Trophoblast cell (in vitro differentiated cells and primary cell): ENCODE data around the gene CD177.

Experiments
- DNase-seq, 2 donors: peaks; one replicate each; pipeline ENCODE4 v3.0.0-alpha.2; 2016
- H2AFZ ChIP-seq: 2 replicates; pipeline ENCODE4 v1.6.1; 2013; ENCODE audit warnings: low read length, moderate library complexity, mild to moderate bottlenecking; ENCODE audit not compliant: insufficient read depth, poor library complexity
- H2AK5ac ChIP-seq: 2 replicates; pipeline ENCODE4 v1.6.1; 2013; ENCODE audit warnings: mild to moderate bottlenecking, low read length
- H2BK120ac ChIP-seq: 2 replicates; pipeline ENCODE4 v1.6.1; 2013; ENCODE audit warnings: low read length, mild to moderate bottlenecking, moderate library complexity; ENCODE audit not compliant: insufficient read depth, poor library complexity
- H2BK12ac ChIP-seq: 2 replicates; pipeline ENCODE4 v1.6.1; 2013; ENCODE audit warnings: mild to moderate bottlenecking, low read length, moderate library complexity
- H2BK5ac ChIP-seq: 2 replicates; pipeline ENCODE4 v1.6.1; 2013; ENCODE audit warnings: low read length, low read depth, moderate library complexity, mild to moderate bottlenecking; ENCODE audit not compliant: poor library complexity
- H3K14ac ChIP-seq: 2 replicates; pipeline ENCODE4 v1.6.1; 2013; ENCODE audit warnings: mild to moderate bottlenecking, low read length
- H3K18ac ChIP-seq: 2 replicates; pipeline ENCODE4 v1.6.1; 2013; ENCODE audit warnings: mild to moderate bottlenecking, low read length
- H3K23ac ChIP-seq: 2 replicates; pipeline ENCODE4 v1.6.1; 2013; ENCODE audit warnings: low read length
- H3K27ac ChIP-seq: 2 replicates; pipeline ENCODE4 v1.5.1; 2013; ENCODE audit warnings: low read depth, mild to moderate bottlenecking, inconsistent platforms, low read length, moderate library complexity
- H3K27me3 ChIP-seq: 2 replicates; pipeline ENCODE4 v1.6.1; 2013; ENCODE audit warnings: inconsistent platforms, mild to moderate bottlenecking, low read length, moderate library complexity; ENCODE audit not compliant: insufficient read depth
- H3K36me3 ChIP-seq, 2 experiments: 1 replicate in 1 of 2; 2 replicates in 1 of 2; pipeline ENCODE4 v1.6.1; 2013; ENCODE audit warnings: low read length in 2 of 2, mild to moderate bottlenecking in 2 of 2, moderate library complexity in 1 of 2; ENCODE audit not compliant: insufficient read depth in 2 of 2, control insufficient read depth in 1 of 2
- H3K4ac ChIP-seq: 2 replicates; pipeline ENCODE4 v1.6.1; 2013; ENCODE audit warnings: low read depth, mild to moderate bottlenecking, low read length, moderate library complexity
- H3K4me1 ChIP-seq, 2 experiments: 1 replicate in 1 of 2; 2 replicates in 1 of 2; pipeline ENCODE4 v1.6.1; 2013; ENCODE audit warnings: low read length in 2 of 2, mild to moderate bottlenecking in 2 of 2, moderate library complexity in 1 of 2; ENCODE audit not compliant: insufficient read depth in 2 of 2, control insufficient read depth in 1 of 2
- H3K4me2 ChIP-seq: 2 replicates; pipeline ENCODE4 v1.6.1; 2013; ENCODE audit warnings: inconsistent platforms, mild to moderate bottlenecking, low read length, moderate library complexity
- H3K4me3 ChIP-seq: 2 replicates; pipeline ENCODE4 v1.5.1; 2013; ENCODE audit warnings: mild to moderate bottlenecking, low read depth, low read length, inconsistent platforms
- H3K79me1 ChIP-seq: one replicate; pipeline ENCODE4 v1.6.1; 2013; ENCODE audit warnings: low read length
- H3K79me2 ChIP-seq: 2 replicates; pipeline ENCODE4 v1.6.1; 2013; ENCODE audit warnings: low read length, mild to moderate bottlenecking; ENCODE audit not compliant: control insufficient read depth, insufficient read depth, poor library complexity
- H3K9ac ChIP-seq: 2 replicates; pipeline ENCODE4 v1.6.1; 2013; ENCODE audit warnings: mild to moderate bottlenecking, low read length
- H3K9me3 ChIP-seq: 2 replicates; pipeline ENCODE4 v1.6.1; 2013; ENCODE audit warnings: low read depth, mild to moderate bottlenecking, control low read depth, inconsistent platforms, low read length; ENCODE audit not compliant: insufficient read depth
- H4K12ac ChIP-seq: 2 replicates; pipeline ENCODE4 v1.6.1; 2013; ENCODE audit warnings: low read depth, mild to moderate bottlenecking, low read length, moderate library complexity
- H4K8ac ChIP-seq: 2 replicates; pipeline ENCODE4 v1.6.1; 2013; ENCODE audit warnings: low read depth, mild to moderate bottlenecking, low read length, moderate library complexity
- H4K91ac ChIP-seq: one replicate; pipeline ENCODE4 v1.6.1; 2013; ENCODE audit warnings: low read depth, mild to moderate bottlenecking, low read length, moderate library complexity
- WGBS: extraction: QIAGEN DNeasy Blood & Tissue Kit; methylation state at CpG from one replicate; pipeline ENCODE4 v1.1.7; 2013; ENCODE audit warnings: missing lambda C conversion rate; ENCODE audit not compliant: insufficient read length, insufficient coverage; ENCODE audit errors: extremely low coverage; 5-methylcytosine and 5-hydroxymethylcytosine counted together

CD177 gene

DNA sequence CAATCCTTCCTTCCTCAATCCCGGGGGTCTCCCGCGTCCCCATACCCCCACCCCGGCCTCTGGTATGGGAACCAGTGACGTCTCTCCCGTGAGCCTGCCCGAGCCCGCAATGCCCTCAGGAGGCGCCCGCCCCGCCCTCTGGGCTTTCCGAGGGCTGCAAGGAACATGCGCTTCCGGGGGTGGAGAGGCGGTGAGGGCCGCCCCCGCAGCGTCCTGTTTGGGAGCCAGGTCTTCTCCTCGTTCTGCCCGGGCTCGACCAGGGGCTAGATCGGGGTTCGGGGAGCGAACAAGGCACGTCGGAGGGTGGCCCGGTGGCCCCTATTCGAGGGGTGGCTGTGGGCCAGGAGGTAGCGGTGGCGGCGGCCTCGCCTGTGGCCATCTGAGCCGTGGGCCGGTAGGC lies 54.6 kb downstream of the CD177 start:
- Histone ChIP-seq H2AFZ (no peak overlapping the region), H3K23ac (no peak overlapping the region), H3K79me1 (no peaks in the 10 kb centered on the region), H3K14ac (no peak overlapping the region), H3K79me2 (no peaks in the 10 kb centered on the region), H2BK5ac (no peak overlapping the region), H4K91ac (no peak overlapping the region), H3K9me3 (peaks cover 7% of the 10 kb centered on the region), H4K8ac (no peak overlapping the region), H3K27ac (no peak overlapping the region), H3K9ac (no peak overlapping the region), H3K4ac (no peak overlapping the region), H3K4me3 (no peak overlapping the region), H3K27me3 (no peaks in the 10 kb centered on the region), H3K4me2 (no peak overlapping the region), H3K36me3 (no peaks in the 10 kb centered on the region), H4K12ac (no peak overlapping the region), H2AK5ac (no peak overlapping the region), H3K4me1 (no peaks in the 10 kb centered on the region), H2BK120ac (no peak overlapping the region), H2BK12ac (no peak overlapping the region), H3K18ac (no peak overlapping the region)
- WGBS, result no CpG with 5 or more reads among the region's 34 CpGs
- DNase-seq, result peak in 1 of 2 donors; percentile 53

DNA sequence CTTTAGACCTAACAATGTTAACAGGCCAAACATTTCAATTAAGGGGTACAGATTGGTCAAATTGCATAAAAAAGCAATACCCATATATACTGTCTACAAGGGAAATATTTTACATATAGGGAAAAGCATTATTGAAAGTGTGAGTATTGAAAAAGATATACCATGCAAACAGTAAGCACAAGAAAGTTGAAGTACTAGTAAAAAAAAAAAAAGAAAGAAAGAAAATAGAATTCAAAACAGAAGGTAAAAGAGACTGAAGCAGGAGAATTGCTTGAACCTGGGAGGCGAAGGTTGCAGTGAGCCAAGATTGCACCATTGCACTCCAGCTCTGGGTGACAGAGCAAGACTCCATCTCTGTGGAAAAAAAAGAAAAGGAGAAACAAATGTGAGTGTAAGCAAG lies 55.9 kb downstream of the CD177 start:
- no peak overlapping the region for H3K4me2 ChIP-seq

DNA sequence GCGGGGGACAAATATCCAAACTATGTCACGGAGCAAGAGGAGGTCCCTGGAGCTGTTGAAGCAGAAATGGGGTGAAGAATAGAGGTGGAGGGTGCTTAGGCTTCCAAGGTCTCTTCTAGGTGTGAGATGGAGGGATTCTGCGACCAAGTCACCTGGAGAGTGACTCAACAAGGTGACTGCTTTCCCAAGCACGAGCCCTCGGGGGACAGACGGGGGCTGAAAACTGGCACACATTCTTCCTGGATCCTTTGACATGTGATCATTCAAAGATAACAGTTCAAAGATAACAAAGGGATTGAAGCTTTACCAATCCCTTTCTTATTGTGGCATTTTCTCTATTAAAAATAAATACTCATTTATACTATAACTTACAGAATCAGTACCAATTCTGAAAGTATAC lies 59.0 kb downstream of the CD177 start:
- no peaks in the 10 kb centered on the region for H3K4me1 ChIP-seq
- no CpG with 5 or more reads among the region's 6 CpGs for WGBS
- H3K4me3 ChIP-seq, result no peak overlapping the region
- no peak overlapping the region for H3K18ac ChIP-seq
- no peak overlapping the region for H4K8ac ChIP-seq
- no peak overlapping the region for H2AFZ ChIP-seq
- H3K27me3 ChIP-seq, result no peaks in the 10 kb centered on the region
- H3K79me2 ChIP-seq, result no peaks in the 10 kb centered on the region
- no peaks in the 10 kb centered on the region for H3K79me1 ChIP-seq
- no peak overlapping the region for H3K14ac ChIP-seq
- no peak overlapping the region for H3K4ac ChIP-seq
- no peak overlapping the region for H3K27ac ChIP-seq
- no peak overlapping the region for H2AK5ac ChIP-seq
- H3K9ac ChIP-seq, result no peak overlapping the region
- peaks cover 14% of the 10 kb centered on the region for H3K9me3 ChIP-seq
- no peaks in the 10 kb centered on the region for H3K36me3 ChIP-seq
- H3K4me2 ChIP-seq, result no peak overlapping the region
- DNase-seq, result peak; percentile 85 to 96
- no peak overlapping the region for H2BK5ac ChIP-seq
- H4K12ac ChIP-seq, result no peak overlapping the region
- H2BK12ac ChIP-seq, result no peak overlapping the region
- no peak overlapping the region for H3K23ac ChIP-seq
- no peak overlapping the region for H4K91ac ChIP-seq
- H2BK120ac ChIP-seq, result no peak overlapping the region

More for the DNA sequence above, 55.9 kb downstream of the CD177 start:
- peaks cover 11% of the 10 kb centered on the region for H3K9me3 ChIP-seq
- no peak overlapping the region for H3K9ac ChIP-seq
- H4K12ac ChIP-seq, result no peak overlapping the region
- no peak overlapping the region for H2BK120ac ChIP-seq
- no peak overlapping the region for H2AFZ ChIP-seq
- H2AK5ac ChIP-seq, result no peak overlapping the region
- no peak overlapping the region for H3K18ac ChIP-seq
- no peak overlapping the region for H4K8ac ChIP-seq
- no peaks in the 10 kb centered on the region for H3K36me3 ChIP-seq
- H3K23ac ChIP-seq, result no peak overlapping the region
- H2BK5ac ChIP-seq, result no peak overlapping the region
- no peak overlapping the region for H2BK12ac ChIP-seq
- H3K4me3 ChIP-seq, result no peak overlapping the region
- H3K27ac ChIP-seq, result no peak overlapping the region
- no peak overlapping the region for H3K14ac ChIP-seq
- no peak overlapping the region for H3K4ac ChIP-seq
- WGBS, result no CpG with 5 or more reads among the region's 1 CpG
- H3K4me1 ChIP-seq, result no peaks in the 10 kb centered on the region
- no peak overlapping the region for H4K91ac ChIP-seq
- no peaks in the 10 kb centered on the region for H3K27me3 ChIP-seq
- no peaks in the 10 kb centered on the region for H3K79me2 ChIP-seq
- no peaks in the 10 kb centered on the region for H3K79me1 ChIP-seq
- no peak for DNase-seq
